HEK293 (cell line): Measurements from ENCODE around the gene GPR119.

ENCODE experiments used
- GLI4 ChIP-seq: fragments of 450-650 bp; formaldehyde crosslinking; IDR thresholded peaks from 2 replicates; pipeline ENCODE4 v1.5.1; 2016; ENCODE audit warnings: missing biosample characterization, missing genetic modification characterization
- GLIS2 ChIP-seq: fragments of 450-650 bp; formaldehyde crosslinking; IDR thresholded peaks from 2 replicates; pipeline ENCODE4 v1.5.1; 2016; ENCODE audit warnings: missing biosample characterization, missing genetic modification characterization
- INSM2 ChIP-seq: fragments of 450-650 bp; formaldehyde crosslinking; IDR thresholded peaks from 2 replicates; pipeline ENCODE4 v1.5.1; 2016; ENCODE audit warnings: missing biosample characterization, missing genetic modification characterization
- KLF9 ChIP-seq: fragments of 450-650 bp; formaldehyde crosslinking; IDR thresholded peaks from 2 replicates; pipeline ENCODE4 v1.5.1; 2016; ENCODE audit warnings: missing biosample characterization, missing genetic modification characterization, low read depth
- MZF1 ChIP-seq: fragments of 450-650 bp; formaldehyde crosslinking; IDR thresholded peaks from 2 replicates; pipeline ENCODE4 v1.5.1; 2017; ENCODE audit warnings: missing biosample characterization, missing genetic modification characterization, borderline replicate concordance
- ZBTB44 ChIP-seq: fragments of 450-650 bp; IDR thresholded peaks from 2 replicates; pipeline ENCODE4 v1.5.1; 2018; ENCODE audit warnings: missing biosample characterization, mild to moderate bottlenecking, missing genetic modification characterization
- ZBTB6 ChIP-seq: fragments of 450-650 bp; formaldehyde crosslinking; IDR thresholded peaks from 2 replicates; pipeline ENCODE4 v1.5.1; 2017; ENCODE audit warnings: missing biosample characterization, missing genetic modification characterization
- ZBTB8A ChIP-seq: fragments of 450-650 bp; formaldehyde crosslinking; IDR thresholded peaks from 2 replicates; pipeline ENCODE4 v1.5.1; 2016; ENCODE audit warnings: missing biosample characterization, missing genetic modification characterization
- ZFHX2 ChIP-seq: fragments of 450-650 bp; formaldehyde crosslinking; conservative IDR thresholded peaks from 2 replicates; pipeline ENCODE4 v1.5.1; 2016; ENCODE audit warnings: missing biosample characterization, missing genetic modification characterization
- ZNF174 ChIP-seq: fragments of 450-650 bp; formaldehyde crosslinking; IDR thresholded peaks from 2 replicates; pipeline ENCODE4 v1.5.0; 2017; ENCODE audit warnings: missing biosample characterization, mild to moderate bottlenecking, missing genetic modification characterization
- ZNF175 ChIP-seq: fragments of 450-650 bp; formaldehyde crosslinking; IDR thresholded peaks from 2 replicates; pipeline ENCODE4 v1.5.1; 2016; ENCODE audit warnings: missing biosample characterization, missing genetic modification characterization
- ZNF2 ChIP-seq: fragments of 450-650 bp; formaldehyde crosslinking; IDR thresholded peaks from 2 replicates; pipeline ENCODE4 v1.5.1; 2016; ENCODE audit warnings: missing biosample characterization, missing genetic modification characterization
- ZNF248 ChIP-seq: fragments of 450-650 bp; formaldehyde crosslinking; IDR thresholded peaks from 2 replicates; pipeline ENCODE4 v1.5.1; 2017; ENCODE audit warnings: missing biosample characterization, missing genetic modification characterization
- ZNF302 ChIP-seq: fragments of 450-650 bp; formaldehyde crosslinking; IDR thresholded peaks from 2 replicates; pipeline ENCODE4 v1.5.1; 2016; ENCODE audit warnings: missing biosample characterization, missing genetic modification characterization, low read depth
- ZNF558 ChIP-seq: fragments of 450-650 bp; formaldehyde crosslinking; IDR thresholded peaks from 2 replicates; pipeline ENCODE4 v1.5.1; 2016; ENCODE audit warnings: missing biosample characterization, missing genetic modification characterization
- ZNF623 ChIP-seq: fragments of 450-650 bp; formaldehyde crosslinking; IDR thresholded peaks from 2 replicates; pipeline ENCODE4 v1.5.1; 2016; ENCODE audit warnings: missing biosample characterization, missing genetic modification characterization
- ZNF639 ChIP-seq: fragments of 450-650 bp; formaldehyde crosslinking; IDR thresholded peaks from 2 replicates; pipeline ENCODE4 v1.5.1; 2016; ENCODE audit warnings: missing biosample characterization, missing genetic modification characterization
- ZSCAN30 ChIP-seq: fragments of 450-650 bp; IDR thresholded peaks from 2 replicates; pipeline ENCODE4 v1.5.1; 2018; ENCODE audit warnings: missing biosample characterization, mild to moderate bottlenecking, missing genetic modification characterization, moderate library complexity
- TF ChIP-seq, protein P1 (sequence below): fragments of 450-650 bp; formaldehyde crosslinking; IDR thresholded peaks from 2 replicates; pipeline ENCODE4 v1.5.1; 2017; ENCODE audit warnings: missing biosample characterization, missing genetic modification characterization
- TF ChIP-seq, protein P2 (sequence below): fragments of 450-650 bp; formaldehyde crosslinking; IDR thresholded peaks from 2 replicates; pipeline ENCODE4 v1.5.1; 2016; ENCODE audit warnings: missing biosample characterization, missing genetic modification characterization, borderline replicate concordance
- TF ChIP-seq, protein P3 (sequence below): fragments of 450-650 bp; formaldehyde crosslinking; IDR thresholded peaks from 2 replicates; pipeline ENCODE4 v1.5.1; 2016; ENCODE audit warnings: missing biosample characterization, missing genetic modification characterization
- TF ChIP-seq, protein P4 (sequence below): fragments of 450-650 bp; IDR thresholded peaks from 2 replicates; pipeline ENCODE4 v1.5.1; 2018; ENCODE audit warnings: missing biosample characterization, missing genetic modification characterization

Gene GPR119

GRCh38 chrX:130339408-130340222, 45.9 kb downstream of the GPR119 start, which contains the start of gene SLC25A14 (continued):
- TF ChIP-seq, protein P1, sequence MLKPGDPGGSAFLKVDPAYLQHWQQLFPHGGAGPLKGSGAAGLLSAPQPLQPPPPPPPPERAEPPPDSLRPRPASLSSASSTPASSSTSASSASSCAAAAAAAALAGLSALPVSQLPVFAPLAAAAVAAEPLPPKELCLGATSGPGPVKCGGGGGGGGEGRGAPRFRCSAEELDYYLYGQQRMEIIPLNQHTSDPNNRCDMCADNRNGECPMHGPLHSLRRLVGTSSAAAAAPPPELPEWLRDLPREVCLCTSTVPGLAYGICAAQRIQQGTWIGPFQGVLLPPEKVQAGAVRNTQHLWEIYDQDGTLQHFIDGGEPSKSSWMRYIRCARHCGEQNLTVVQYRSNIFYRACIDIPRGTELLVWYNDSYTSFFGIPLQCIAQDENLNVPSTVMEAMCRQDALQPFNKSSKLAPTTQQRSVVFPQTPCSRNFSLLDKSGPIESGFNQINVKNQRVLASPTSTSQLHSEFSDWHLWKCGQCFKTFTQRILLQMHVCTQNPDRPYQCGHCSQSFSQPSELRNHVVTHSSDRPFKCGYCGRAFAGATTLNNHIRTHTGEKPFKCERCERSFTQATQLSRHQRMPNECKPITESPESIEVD = no peak
- TF ChIP-seq ZBTB8A (tag by site-specific recombination) = peak; percentile 93
- TF ChIP-seq KLF9 = peak; percentile 59
- TF ChIP-seq MZF1 (tag by site-specific recombination) = no peak
- TF ChIP-seq ZNF248 (tag by site-specific recombination) = no peak
- no peak for TF ChIP-seq ZNF175 (tag by site-specific recombination)
- TF ChIP-seq ZBTB44 (tag by site-specific recombination) = no peak
- no peak for TF ChIP-seq ZNF623 (tag by site-specific recombination)
- no peak for TF ChIP-seq INSM2 (tag by site-specific recombination)
- TF ChIP-seq ZNF174 (tag by site-specific recombination) = no peak
- TF ChIP-seq GLIS2 = peak; percentile 62
- TF ChIP-seq GLI4 = peak; percentile 60; the same call in 1 of the 2 replicates
- TF ChIP-seq, protein P2, sequence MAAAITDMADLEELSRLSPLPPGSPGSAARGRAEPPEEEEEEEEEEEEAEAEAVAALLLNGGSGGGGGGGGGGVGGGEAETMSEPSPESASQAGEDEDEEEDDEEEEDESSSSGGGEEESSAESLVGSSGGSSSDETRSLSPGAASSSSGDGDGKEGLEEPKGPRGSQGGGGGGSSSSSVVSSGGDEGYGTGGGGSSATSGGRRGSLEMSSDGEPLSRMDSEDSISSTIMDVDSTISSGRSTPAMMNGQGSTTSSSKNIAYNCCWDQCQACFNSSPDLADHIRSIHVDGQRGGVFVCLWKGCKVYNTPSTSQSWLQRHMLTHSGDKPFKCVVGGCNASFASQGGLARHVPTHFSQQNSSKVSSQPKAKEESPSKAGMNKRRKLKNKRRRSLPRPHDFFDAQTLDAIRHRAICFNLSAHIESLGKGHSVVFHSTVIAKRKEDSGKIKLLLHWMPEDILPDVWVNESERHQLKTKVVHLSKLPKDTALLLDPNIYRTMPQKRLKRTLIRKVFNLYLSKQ = no peak
- TF ChIP-seq ZSCAN30 (tag by site-specific recombination) = no peak
- TF ChIP-seq ZFHX2 (tag by site-specific recombination) = peak; percentile 83
- TF ChIP-seq, protein P3, sequence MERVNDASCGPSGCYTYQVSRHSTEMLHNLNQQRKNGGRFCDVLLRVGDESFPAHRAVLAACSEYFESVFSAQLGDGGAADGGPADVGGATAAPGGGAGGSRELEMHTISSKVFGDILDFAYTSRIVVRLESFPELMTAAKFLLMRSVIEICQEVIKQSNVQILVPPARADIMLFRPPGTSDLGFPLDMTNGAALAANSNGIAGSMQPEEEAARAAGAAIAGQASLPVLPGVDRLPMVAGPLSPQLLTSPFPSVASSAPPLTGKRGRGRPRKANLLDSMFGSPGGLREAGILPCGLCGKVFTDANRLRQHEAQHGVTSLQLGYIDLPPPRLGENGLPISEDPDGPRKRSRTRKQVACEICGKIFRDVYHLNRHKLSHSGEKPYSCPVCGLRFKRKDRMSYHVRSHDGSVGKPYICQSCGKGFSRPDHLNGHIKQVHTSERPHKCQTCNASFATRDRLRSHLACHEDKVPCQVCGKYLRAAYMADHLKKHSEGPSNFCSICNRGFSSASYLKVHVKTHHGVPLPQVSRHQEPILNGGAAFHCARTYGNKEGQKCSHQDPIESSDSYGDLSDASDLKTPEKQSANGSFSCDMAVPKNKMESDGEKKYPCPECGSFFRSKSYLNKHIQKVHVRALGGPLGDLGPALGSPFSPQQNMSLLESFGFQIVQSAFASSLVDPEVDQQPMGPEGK (tag by site-specific recombination) = peak; percentile 39; the same call in 1 of the 2 replicates
- 0 out of 2 replicates have a peak, but pooled peaks have one; percentile 38 for TF ChIP-seq ZNF2
- no peak for TF ChIP-seq ZBTB6 (tag by site-specific recombination)
- TF ChIP-seq ZNF558 = no peak
- no peak for TF ChIP-seq ZNF639 (tag by site-specific recombination)
- TF ChIP-seq ZNF302 (tag by site-specific recombination) = no peak
- TF ChIP-seq, protein P4, sequence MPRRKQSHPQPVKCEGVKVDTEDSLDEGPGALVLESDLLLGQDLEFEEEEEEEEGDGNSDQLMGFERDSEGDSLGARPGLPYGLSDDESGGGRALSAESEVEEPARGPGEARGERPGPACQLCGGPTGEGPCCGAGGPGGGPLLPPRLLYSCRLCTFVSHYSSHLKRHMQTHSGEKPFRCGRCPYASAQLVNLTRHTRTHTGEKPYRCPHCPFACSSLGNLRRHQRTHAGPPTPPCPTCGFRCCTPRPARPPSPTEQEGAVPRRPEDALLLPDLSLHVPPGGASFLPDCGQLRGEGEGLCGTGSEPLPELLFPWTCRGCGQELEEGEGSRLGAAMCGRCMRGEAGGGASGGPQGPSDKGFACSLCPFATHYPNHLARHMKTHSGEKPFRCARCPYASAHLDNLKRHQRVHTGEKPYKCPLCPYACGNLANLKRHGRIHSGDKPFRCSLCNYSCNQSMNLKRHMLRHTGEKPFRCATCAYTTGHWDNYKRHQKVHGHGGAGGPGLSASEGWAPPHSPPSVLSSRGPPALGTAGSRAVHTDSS (tag by site-specific recombination) = no peak
